ENCODE measurements around the gene EHMT1.

GRCh38 chr9:137649553-137649952 lies 30.7 kb downstream of the EHMT1 start:
- no peak for TF ChIP-seq CTCF (IDR thresholded peaks at IDR 0.05)
- no peak for TF ChIP-seq POLR2A (IDR thresholded peaks at IDR 0.05)

Data from right lobe of liver (tissue), 4 donors.